GM19372 (cell line): ENCODE measurements around the gene CADM4.
"Not testable (repeated sequence)": the region's sequence is repeated elsewhere in the genome, so short reads cannot be mapped to it uniquely, and the experiment has no call there.

Experiments used
- ATAC-seq: cut with Tn5 transposase; IDR thresholded peaks from one replicate; pipeline ENCODE4 v1.9.1; 2021; ENCODE audit warnings: mild to moderate bottlenecking, low read depth, moderate library complexity; ENCODE audit not compliant: unreplicated experiment

Gene CADM4

GRCh38 chr19:43636121-43636683 is 3.4 kb downstream of the CADM4 start:
- ATAC-seq: no peak

GRCh38 chr19:43635561-43635940 is 4.1 kb downstream of the CADM4 start:
- not testable (repeated sequence) for ATAC-seq

GRCh38 chr19:43634872-43635560 is 4.6 kb downstream of the CADM4 start:
- ATAC-seq: no peak

- no peak for ATAC-seq
These were observed 5.2 kb downstream of the CADM4 start for GRCh38 chr19:43634506-43634871.

- ATAC-seq: no peak
These were observed 5.6 kb downstream of the CADM4 start for GRCh38 chr19:43634068-43634467.

GRCh38 chr19:43633520-43633919 is 6.1 kb downstream of the CADM4 start:
- no peak for ATAC-seq

GRCh38 chr19:43631491-43631890 is 8.2 kb downstream of the CADM4 start:
- no peak for ATAC-seq

GRCh38 chr19:43628646-43629326 is 10.9 kb downstream of the CADM4 start:
- ATAC-seq: no peak

- ATAC-seq: no peak
These were observed 12.8 kb downstream of the CADM4 start for GRCh38 chr19:43626838-43627237.

GRCh38 chr19:43625918-43626579 is 13.6 kb downstream of the CADM4 start:
- no peak for ATAC-seq

GRCh38 chr19:43624933-43625332 is 14.7 kb downstream of the CADM4 start:
- no peak for ATAC-seq

GRCh38 chr19:43623889-43624670 is 15.6 kb downstream of the CADM4 start:
- no peak for ATAC-seq

- no peak for ATAC-seq
These were observed 16.7 kb downstream of the CADM4 start for GRCh38 chr19:43622956-43623355.

- ATAC-seq: no peak
These were observed 17.6 kb downstream of the CADM4 start for GRCh38 chr19:43622070-43622469.

- ATAC-seq: no peak
These were observed 19.3 kb downstream of the CADM4 start for GRCh38 chr19:43620061-43621001.

- peak; percentile 75 for ATAC-seq
These were observed 20.2 kb downstream of the CADM4 start, which contains the start of gene ZNF428 for GRCh38 chr19:43619262-43620060. Gene ZNF428 (minus strand): TSS chr19:43619629. CDS start chr19:43614304, 5,325 bp downstream.

GRCh38 chr19:43618921-43619261 is 20.8 kb downstream of the CADM4 start:
- peak; percentile 15 for ATAC-seq

- no peak for ATAC-seq
These were observed 22.7 kb downstream of the CADM4 start for GRCh38 chr19:43616954-43617353.

- ATAC-seq: no peak
These were observed 23.3 kb downstream of the CADM4 start for GRCh38 chr19:43616306-43616705.
